PC-9 (cell line): Measurements from ENCODE around the gene NLGN1. TPM values are rescaled to one million over a fixed set of nuclear protein-coding genes. Genes with fewer than 3 reads are reported as not detected.

ENCODE experiments used
- BruUV-seq: library from RNA; stranded (reverse); fragments of 400-500 nt; replicated peaks from 2 replicates; lab custom pipeline; 2021; lab: Mats Ljungman, UMichigan
- CTCF ChIA-PET: fragments of 300-600 bp; sonication (Branson Sonifier 250); formaldehyde crosslinking; loops from one replicate; lab custom pipeline; 2022; ENCODE audit warnings: antibody characterized with exemption; lab: Charles Lee
- POLR2A ChIA-PET: fragments of 300-600 bp; sonication (Branson Sonifier 250); formaldehyde crosslinking; loops from one replicate; lab custom pipeline; 2022; ENCODE audit warnings: antibody characterized with exemption; ENCODE audit not compliant: unreplicated experiment; lab: Charles Lee
- DNase-seq, 2 experiments: peaks; one replicate each; pipeline versions ENCODE4 v3.0.0 to v3.0.0-alpha.2; 2015 to 2022; ENCODE audit warnings: mixed read lengths in 1 of 2
- H2AFZ ChIP-seq: fragments of 200-600 bp; sonication (generic); 2 replicates; pipeline ENCODE4 v1.8.1; 2017; ENCODE audit warnings: antibody characterized with exemption
- H3F3A ChIP-seq: fragments of 200-600 bp; sonication (generic); 2 replicates; pipeline ENCODE4 v1.8.1; 2017; ENCODE audit warnings: antibody characterized with exemption, mild to moderate bottlenecking, low read depth; ENCODE audit not compliant: insufficient read depth
- H3K27ac ChIP-seq: fragments of 200-600 bp; sonication (generic); 2 replicates; pipeline ENCODE4 v1.6.1; 2016; ENCODE audit warnings: mixed run types
- H3K27me3 ChIP-seq: fragments of 200-600 bp; sonication (generic); 2 replicates; pipeline ENCODE4 v1.6.1; 2016; ENCODE audit warnings: low read depth, mixed run types; ENCODE audit not compliant: insufficient read depth
- H3K36me3 ChIP-seq: fragments of 200-600 bp; sonication (generic); 2 replicates; pipeline ENCODE4 v1.6.1; 2016; ENCODE audit warnings: low read depth, mixed run types
- H3K4me1 ChIP-seq: fragments of 200-600 bp; sonication (generic); replicated peaks from 2 replicates; pipeline ENCODE4 v1.6.1; 2016; ENCODE audit warnings: mixed run types; ENCODE audit not compliant: insufficient read depth
- H3K4me2 ChIP-seq: fragments of 200-600 bp; sonication (generic); 2 replicates; pipeline ENCODE4 v1.6.1; 2017; ENCODE audit warnings: mixed run types
- H3K4me3 ChIP-seq: fragments of 200-600 bp; sonication (generic); 2 replicates; pipeline ENCODE4 v1.6.1; 2016; ENCODE audit warnings: mixed run types
- H3K79me2 ChIP-seq: fragments of 200-600 bp; sonication (generic); 2 replicates; pipeline ENCODE4 v1.6.1; 2017; ENCODE audit warnings: low read depth, mixed run types
- H3K9me2 ChIP-seq: fragments of 200-600 bp; sonication (generic); 2 replicates; pipeline ENCODE4 v1.8.1; 2017; ENCODE audit warnings: mild to moderate bottlenecking; ENCODE audit not compliant: insufficient read depth
- H3K9me3 ChIP-seq: fragments of 200-600 bp; sonication (generic); 2 replicates; pipeline ENCODE4 v1.8.1; 2016; ENCODE audit warnings: low read depth; ENCODE audit not compliant: insufficient read depth
- H4K20me1 ChIP-seq: fragments of 200-600 bp; sonication (generic); 2 replicates; pipeline ENCODE4 v1.8.1; 2017; ENCODE audit not compliant: insufficient read depth
- CTCF ChIP-seq: fragments of 200-600 bp; sonication (generic); conservative IDR thresholded peaks from 2 replicates; pipeline ENCODE4 v1.6.1; 2017; ENCODE audit warnings: mixed run types, antibody characterized with exemption, mild to moderate bottlenecking, moderate library complexity
- EZH2 ChIP-seq: fragments of 200-600 bp; sonication (generic); IDR thresholded peaks from 2 replicates; pipeline ENCODE4 v1.8.0; 2017; ENCODE audit warnings: antibody characterized with exemption, low read depth
- intact Hi-C: fragments of 100-400 bp; cut with micrococcal nuclease; formaldehyde crosslinking; loops from one replicate; pipeline ENCODE4 v1.10.0; 2022; ENCODE audit not compliant: unreplicated experiment
- total RNA-seq: library from RNA; stranded (reverse); gene quantifications from 2 replicates; pipeline ENCODE4 v1.2.3, GENCODE V29; 2021

Gene NLGN1
- total RNA-seq, 1 experiment from 2014 or later: 1.4 TPM

- no peaks in the 10 kb centered on the region for H3K27me3 ChIP-seq
- no peaks in the 10 kb centered on the region for H3K9me3 ChIP-seq
- no peak overlapping the region for H2AFZ ChIP-seq
- H3K9me2 ChIP-seq: 0 out of 2 replicates have a peak, but pooled peaks cover 6% of the 10 kb centered on the region
- no peak overlapping the region for H3K27ac ChIP-seq
- POLR2A ChIA-PET: no interaction called here
- no peaks in the 10 kb centered on the region for H3F3A ChIP-seq
- H4K20me1 ChIP-seq: no peaks in the 10 kb centered on the region
- H3K4me3 ChIP-seq: no peak overlapping the region
- TF ChIP-seq CTCF: no peak
- TF ChIP-seq EZH2: no peak
- H3K4me2 ChIP-seq: no peak overlapping the region
- no TSS peak for BruUV-seq
- CTCF ChIA-PET: no interaction called here
- no peak for DNase-seq
- intact Hi-C loops: no loop called here
- no peaks in the 10 kb centered on the region for H3K4me1 ChIP-seq
- no peaks in the 10 kb centered on the region for H3K36me3 ChIP-seq
- H3K79me2 ChIP-seq: no peaks in the 10 kb centered on the region
Observed at GRCh38 chr3:173945170-173945569, 547.6 kb downstream of the NLGN1 start.

- no TSS peak for BruUV-seq
- no peak for TF ChIP-seq CTCF
- no peak for TF ChIP-seq EZH2
- 0 out of 2 replicates have a peak, but pooled peaks cover 6% of the 10 kb centered on the region for H3K9me2 ChIP-seq
- H3K27ac ChIP-seq: no peak overlapping the region
- no peaks in the 10 kb centered on the region for H3K36me3 ChIP-seq
- H3K79me2 ChIP-seq: no peaks in the 10 kb centered on the region
- intact Hi-C loops: no loop called here
- no peaks in the 10 kb centered on the region for H3K9me3 ChIP-seq
- H2AFZ ChIP-seq: no peak overlapping the region
- no peak for DNase-seq
- POLR2A ChIA-PET: no interaction called here
- no peaks in the 10 kb centered on the region for H3K4me1 ChIP-seq
- no peaks in the 10 kb centered on the region for H3F3A ChIP-seq
- no peak overlapping the region for H3K4me2 ChIP-seq
- no peaks in the 10 kb centered on the region for H4K20me1 ChIP-seq
- CTCF ChIA-PET: no interaction called here
- H3K4me3 ChIP-seq: no peak overlapping the region
- no peaks in the 10 kb centered on the region for H3K27me3 ChIP-seq
Observed at GRCh38 chr3:173945806-173946205, 548.3 kb downstream of the NLGN1 start.

- DNase-seq: no peak
- CTCF ChIA-PET: no interaction called here
- intact Hi-C loops: no loop called here
- Histone ChIP-seq H3K4me2 (no peak overlapping the region), H3K27ac (no peak overlapping the region), H2AFZ (no peak overlapping the region), H3K79me2 (no peaks in the 10 kb centered on the region), H3K9me2 (0 out of 2 replicates have a peak, but pooled peaks cover 1% of the 10 kb centered on the region), H4K20me1 (no peaks in the 10 kb centered on the region), H3F3A (no peaks in the 10 kb centered on the region), H3K4me1 (no peaks in the 10 kb centered on the region), H3K27me3 (no peaks in the 10 kb centered on the region), H3K36me3 (no peaks in the 10 kb centered on the region), H3K9me3 (no peaks in the 10 kb centered on the region), H3K4me3 (no peak overlapping the region)
- no peak for TF ChIP-seq EZH2
- TF ChIP-seq CTCF: no peak
- POLR2A ChIA-PET: no interaction called here
- no TSS peak for BruUV-seq
Observed at GRCh38 chr3:173954647-173955046, 557.1 kb downstream of the NLGN1 start.
